T-helper 1 cell (primary cell): ENCODE results near the gene AXL.
A peak's percentile ranks its signal among the peaks of the same experiment; 100 is the strongest.
"Not testable (repeated sequence)": the region's sequence is repeated elsewhere in the genome, so short reads cannot be mapped to it uniquely, and the experiment has no call there.

Experiments used
- DNase-seq, 5 donors: peaks; one replicate each; pipeline ENCODE4 v3.0.0-alpha.2; 2012 to 2020

AXL gene

DNA sequence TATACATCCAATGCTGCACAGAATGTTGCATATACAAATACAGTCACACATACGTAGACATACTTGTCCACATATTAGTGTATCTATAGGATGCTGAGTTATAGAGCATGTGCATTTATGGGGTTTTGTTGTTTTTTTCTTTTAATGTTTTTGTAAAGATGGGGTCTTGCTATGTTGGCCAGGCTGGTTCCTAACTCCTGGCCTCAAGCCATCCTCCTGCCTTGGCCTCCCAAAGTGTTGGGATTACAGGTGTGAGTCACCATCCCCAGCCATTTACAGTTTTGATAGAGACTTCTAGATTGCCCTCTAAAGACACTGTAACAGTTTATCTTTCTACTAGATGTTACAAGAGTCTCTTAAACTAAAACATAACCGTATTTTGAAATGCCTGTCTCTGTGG lies 59.5 kb downstream of the AXL start:
- no peak for DNase-seq

- no peak for DNase-seq
Measured at GRCh38 chr19:41288673-41289530, 69.9 kb downstream of the AXL start.

DNA sequence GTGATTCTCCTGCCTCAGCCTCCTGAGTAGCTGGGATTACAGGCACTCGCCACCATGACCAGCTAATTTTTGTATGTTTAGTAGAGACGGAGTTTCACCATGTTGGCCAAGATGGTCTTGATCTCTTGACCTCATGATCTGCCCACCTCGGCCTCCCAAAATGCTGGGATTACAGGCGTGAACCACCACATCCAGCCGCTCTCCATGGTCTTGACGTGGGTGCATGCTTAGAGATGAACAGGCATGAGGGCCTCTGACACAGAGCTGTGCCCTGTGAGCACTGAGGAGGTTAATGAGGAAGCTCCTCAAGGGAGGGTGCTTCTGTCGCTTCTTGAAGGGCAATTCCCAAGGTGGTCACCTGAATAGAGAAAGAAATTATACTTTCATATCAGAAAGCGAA lies 70.8 kb downstream of the AXL start:
- not testable (repeated sequence) for DNase-seq

DNA sequence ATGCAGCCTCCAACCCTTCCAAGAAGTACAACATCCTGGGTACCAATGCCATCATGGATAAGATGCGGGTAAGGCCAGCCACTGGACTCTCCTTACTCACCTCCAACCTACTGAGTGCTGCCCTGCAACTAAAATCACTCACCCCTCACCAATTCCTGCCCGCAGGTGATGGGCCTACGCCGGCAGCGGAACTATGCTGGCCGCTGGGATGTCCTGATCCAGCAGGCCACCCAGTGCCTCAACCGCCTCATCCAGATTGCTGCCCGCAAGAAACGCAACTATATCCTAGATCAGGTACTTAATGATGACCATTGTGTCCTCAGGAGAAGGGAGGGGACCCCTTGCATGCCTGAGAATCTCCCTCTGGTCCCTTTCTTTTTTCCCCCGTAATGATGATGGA lies 75.4 kb downstream of the AXL start:
- no peak for DNase-seq

DNA sequence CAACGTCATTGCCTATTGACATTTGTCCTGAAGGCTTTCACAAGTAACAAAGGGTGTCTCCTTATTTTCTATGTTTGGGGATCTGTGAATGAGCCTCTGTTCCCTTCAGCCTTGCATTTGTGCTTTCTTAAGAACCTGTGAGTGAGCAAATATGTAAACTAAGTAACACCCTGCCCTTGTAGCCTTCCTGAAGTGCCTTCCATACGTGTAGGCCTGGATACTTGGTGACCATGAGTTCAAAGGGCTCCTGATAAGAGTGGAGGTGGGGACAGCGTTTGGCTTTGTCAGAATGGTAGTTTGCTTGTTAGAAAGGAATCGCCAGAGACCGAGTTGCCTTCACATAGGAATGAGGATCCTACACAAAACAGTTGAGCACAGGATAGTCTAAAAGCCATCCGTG lies 76.5 kb downstream of the AXL start:
- DNase-seq = no peak

- DNase-seq = no peak
Measured at GRCh38 chr19:41296433-41296871, 77.4 kb downstream of the AXL start.

DNA sequence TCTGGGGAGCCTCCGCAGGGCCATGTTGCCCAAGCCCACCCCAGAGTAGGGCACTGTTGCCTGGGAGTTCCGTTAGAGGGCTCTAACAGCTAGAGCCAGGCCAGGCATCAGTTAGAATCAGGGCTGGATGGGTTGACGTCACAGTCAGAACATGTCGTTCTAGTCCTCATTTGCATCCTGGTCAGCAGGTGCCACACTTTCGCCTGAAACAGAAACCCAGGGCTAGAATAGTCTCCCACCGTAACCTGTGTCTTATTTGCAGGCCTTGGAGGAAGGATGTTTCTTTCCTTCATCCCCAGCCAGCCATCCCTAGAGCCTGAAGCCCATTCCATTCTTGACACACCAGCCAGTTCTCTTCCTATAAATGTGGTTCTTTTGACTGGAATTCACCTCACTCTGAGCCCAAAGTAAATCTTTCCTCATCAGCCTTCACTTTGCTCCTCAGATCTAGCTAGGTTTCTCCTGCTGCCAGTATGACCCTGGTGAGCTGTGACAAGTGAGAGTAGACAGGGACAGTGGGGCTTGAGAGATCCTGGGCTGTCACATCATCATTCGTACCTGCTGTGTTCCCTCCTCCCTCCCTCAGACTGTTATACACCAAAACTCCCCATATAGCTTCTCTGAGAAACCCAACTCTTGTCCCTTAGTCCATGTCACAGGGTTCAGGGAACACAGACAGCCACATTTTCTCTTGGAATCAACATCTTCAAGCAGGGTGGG lies 78.8 kb downstream of the AXL start:
- no peak for DNase-seq

- peak in 2 of 5 donors; percentile 42 to 58 for DNase-seq
Measured at GRCh38 chr19:41298348-41298964, 79.4 kb downstream of the AXL start.

DNA sequence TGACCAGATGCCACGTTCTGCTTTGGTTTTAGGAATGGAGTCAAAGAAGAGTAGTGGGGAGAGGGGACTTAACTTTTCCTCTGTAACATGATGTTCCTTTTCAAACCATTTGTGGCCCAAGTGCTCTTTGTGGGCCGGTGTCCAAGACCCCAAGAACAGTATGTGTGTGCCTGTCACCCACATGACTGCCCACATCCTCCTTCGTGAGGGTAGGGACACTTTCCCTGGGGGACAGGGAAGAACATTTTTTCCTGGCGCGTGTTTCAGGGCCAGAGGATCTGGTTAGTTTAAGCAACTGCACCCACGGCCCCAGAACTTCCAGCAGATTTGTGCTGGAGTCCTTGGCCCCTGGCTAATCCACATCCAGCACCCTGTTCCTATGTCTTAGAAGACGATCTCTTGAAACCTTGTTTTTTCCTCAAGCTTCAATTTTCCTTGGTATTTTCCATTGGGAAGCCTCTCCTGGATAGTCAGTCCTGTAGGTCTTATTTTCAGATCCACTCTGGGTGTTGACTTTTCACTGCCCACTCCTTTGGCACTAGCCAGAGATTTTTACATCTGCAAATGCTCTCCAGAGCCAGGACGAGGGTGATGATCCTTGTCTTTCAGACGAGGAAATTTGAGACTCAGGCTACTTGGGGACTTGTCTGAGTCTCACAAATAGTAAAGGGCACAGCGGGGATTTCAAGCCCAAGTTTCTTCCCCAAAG lies 80.2 kb downstream of the AXL start:
- DNase-seq = no peak

GRCh38 chr19:41299755-41300089 lies 80.7 kb downstream of the AXL start:
- DNase-seq = peak in 3 of 5 donors; percentile 47 to 56 (median 51)

GRCh38 chr19:41300555-41300954 lies 81.5 kb downstream of the AXL start:
- DNase-seq = no peak

- DNase-seq = peak in 4 of 5 donors; percentile 37 to 69 (median 46)
Measured at GRCh38 chr19:41302624-41303351, 83.8 kb downstream of the AXL start.

GRCh38 chr19:41303954-41304353 lies 84.9 kb downstream of the AXL start:
- DNase-seq = no peak

DNA sequence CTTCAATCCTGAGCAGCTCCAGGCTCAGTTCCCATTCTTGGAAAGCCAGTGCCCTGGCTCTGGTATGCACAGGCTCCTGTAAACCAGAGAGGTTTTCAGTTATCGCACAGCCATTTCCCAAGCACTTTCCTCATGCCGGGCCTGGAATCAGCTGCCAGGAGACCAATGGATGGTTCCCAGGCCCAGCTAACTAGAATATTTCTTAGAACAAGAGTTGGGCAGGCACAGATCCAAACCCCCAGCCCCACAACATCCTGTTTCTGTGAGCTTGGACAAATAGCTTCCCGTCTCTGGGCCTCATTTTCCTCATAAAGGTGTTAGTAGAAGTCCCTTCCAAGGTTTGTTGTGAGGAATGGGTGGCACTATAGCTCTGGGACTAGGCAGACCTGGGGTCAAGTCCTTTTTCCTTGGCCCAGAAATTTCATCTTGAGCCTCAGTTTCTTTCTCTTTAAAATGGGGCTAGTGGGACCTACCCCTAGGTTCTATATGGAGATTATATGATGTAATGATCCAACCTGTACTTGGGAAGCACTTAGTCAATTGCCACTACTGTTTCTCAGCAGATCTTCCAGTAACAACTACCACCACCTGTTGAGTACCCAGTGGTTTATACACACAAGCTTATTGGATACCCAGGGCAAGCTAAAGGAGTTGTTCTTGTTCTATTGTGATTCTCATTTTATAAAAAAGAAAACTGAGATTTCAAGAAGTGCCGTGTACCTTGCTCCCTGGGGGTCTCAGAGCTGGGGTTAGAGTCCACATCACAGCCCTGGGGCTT lies 85.9 kb downstream of the AXL start:
- DNase-seq = no peak

- no peak for DNase-seq
Measured at GRCh38 chr19:41305927-41306793, 87.1 kb downstream of the AXL start.

DNA sequence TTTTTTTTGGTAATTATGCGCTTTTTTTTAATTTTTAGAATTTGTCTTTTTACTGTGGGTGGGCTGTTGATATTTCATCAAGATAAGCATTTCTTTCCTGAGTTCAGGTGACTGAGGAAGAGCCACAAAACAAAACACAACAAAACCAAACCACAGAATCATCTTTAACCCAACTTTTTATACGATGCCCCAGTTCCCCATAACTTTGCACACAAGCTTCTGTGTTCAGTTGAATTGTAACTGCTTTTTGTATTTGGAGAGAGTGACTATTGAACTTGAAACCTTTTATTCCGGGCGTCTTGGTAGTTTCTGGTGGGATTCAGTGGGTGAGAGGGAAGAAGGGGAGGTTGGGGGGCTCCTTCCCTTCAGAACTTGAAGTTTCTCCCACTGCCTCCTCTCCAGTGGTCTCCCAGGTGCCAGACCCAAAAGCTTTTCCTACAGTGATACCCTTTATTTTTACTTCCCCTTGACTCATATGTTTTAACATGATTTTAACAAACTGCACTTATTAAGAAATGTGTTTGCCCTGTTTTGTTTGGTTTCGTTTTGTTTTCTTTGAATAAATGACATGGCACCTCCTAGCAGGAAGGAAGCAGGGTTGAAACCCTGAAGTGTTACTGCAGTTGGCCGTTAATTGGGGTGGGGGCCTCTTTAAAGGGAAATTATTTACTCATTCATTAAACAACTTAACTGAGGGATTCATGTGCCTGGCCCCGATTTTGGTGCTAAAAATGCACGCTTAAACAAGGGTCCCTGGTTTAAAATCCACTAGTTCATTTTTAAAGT lies 88.3 kb downstream of the AXL start:
- peak in 1 of 5 donors; percentile 81 for DNase-seq

GRCh38 chr19:41307954-41308449 lies 89.0 kb downstream of the AXL start:
- peak in 1 of 5 donors; percentile 33 for DNase-seq

DNA sequence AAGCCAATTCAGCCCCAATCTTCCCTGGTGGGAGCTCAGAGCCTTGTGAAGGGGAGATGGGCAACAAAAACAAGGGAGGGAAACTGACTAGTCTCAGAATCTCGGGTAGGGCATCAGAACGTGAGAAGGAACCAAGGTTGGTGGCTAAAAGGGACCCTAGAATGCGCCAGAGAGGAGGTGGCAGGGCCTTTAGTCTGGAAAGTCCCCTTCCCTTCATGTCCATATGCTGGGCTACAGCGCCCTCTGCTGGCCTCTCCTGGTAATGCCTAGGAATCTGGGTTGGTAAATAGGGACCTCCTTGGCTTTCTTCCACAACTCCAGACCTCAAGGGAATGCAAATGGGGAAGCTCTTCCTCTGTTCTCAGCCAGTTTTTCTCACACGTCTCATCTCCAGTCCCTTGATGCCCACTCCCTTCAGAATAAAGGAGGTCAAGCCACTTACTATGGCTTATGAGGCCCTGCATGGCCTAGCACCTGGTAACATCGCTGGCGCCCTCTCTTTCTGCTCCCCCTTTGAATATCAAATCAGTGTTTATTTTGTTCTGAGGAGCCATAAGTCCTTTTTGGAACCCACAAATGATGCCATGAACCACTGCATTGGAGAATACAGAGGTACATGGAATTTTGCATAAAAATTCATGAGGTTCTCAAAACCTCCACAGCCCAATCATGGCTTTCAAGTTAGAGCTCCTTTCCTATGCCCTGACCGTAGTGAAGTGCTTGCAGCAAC lies 89.6 kb downstream of the AXL start:
- DNase-seq = peak; percentile 79 to 95 (median 86)
